Measurements from ENCODE around the gene WDR75. TPM values are rescaled to one million over a fixed set of nuclear protein-coding genes. Genes with fewer than 3 reads are reported as not detected.

WDR75 gene
- total RNA-seq, 1 experiment from 2014 or later, result 70.2 TPM

GRCh38 chr2:189506514-189506976 lies 65.3 kb downstream of the WDR75 start:
- peak overlapping the region; percentile 11; the same call in 1 of the 2 replicates for H3K4me2 ChIP-seq (ENCODE audit: low read length)
- intact Hi-C loops (cut with micrococcal nuclease), result no loop called here

More at GRCh38 chr2:189506514-189506976, 65.3 kb downstream of the WDR75 start:
- Histone ChIP-seq H3K9ac (ENCODE audit: low read length) (no peak overlapping the region), H3K9me3 (ENCODE audit: control insufficient read depth in 1 of 2, insufficient read depth in 1 of 2, low read depth in 1 of 2, low read length in 2 of 2) (no peaks in the 10 kb centered on the region), H3K79me2 (ENCODE audit: insufficient read depth, low read length) (no peaks in the 10 kb centered on the region), H3K9me2 (ENCODE audit: insufficient read depth) (no peaks in the 10 kb centered on the region), H3K27ac (ENCODE audit: low read depth, low read length) (no peak overlapping the region), H3K4me3 (replicated peaks in 1 of 2; ENCODE audit: low read depth in 1 of 2, low read length in 2 of 2) (no peak overlapping the region), H4K20me1 (ENCODE audit: insufficient read depth) (no peaks in the 10 kb centered on the region), H3K27me3 (ENCODE audit: insufficient read depth, low read length) (no peaks in the 10 kb centered on the region), H2AFZ (ENCODE audit: low read depth, low read length, poor library complexity, severe bottlenecking) (no peak overlapping the region), H3K4me1 (ENCODE audit: control insufficient read depth in 1 of 2, insufficient read depth in 2 of 2, low read length in 2 of 2) (peaks cover 0 to 8% of the 10 kb centered on the region in 2 experiments; a peak in 2 of 4 replicates), H3K36me3 (ENCODE audit: control insufficient read depth in 1 of 2, insufficient read depth in 2 of 2, low read length in 2 of 2) (no peaks in the 10 kb centered on the region)
- TF ChIP-seq ELF1 (IDR thresholded peaks at IDR 0.05; ENCODE audit: borderline replicate concordance, low read depth) (no peak), POLR2AphosphoS5 (IDR thresholded peaks at IDR 0.05; ENCODE audit: low read depth, low read length) (no peak), POLR2A (IDR thresholded peaks at IDR 0.05; ENCODE audit: borderline replicate concordance, extremely low read depth, insufficient read depth, insufficient read length) (no peak), CBX3 (IDR thresholded peaks at IDR 0.05; ENCODE audit: low read depth) (0 out of 2 replicates have a peak, but pooled peaks have one; percentile 36), FOSL1 (IDR thresholded peaks at IDR 0.05; ENCODE audit: low read depth) (peak; percentile 46; the same call in 1 of the 2 replicates), SRF (IDR thresholded peaks at IDR 0.05; ENCODE audit: low read depth) (no peak; the same call in 1 of the 2 replicates), JUND (IDR thresholded peaks at IDR 0.05) (peak; percentile 24; the same call in 1 of the 2 replicates), ZBTB33 (IDR thresholded peaks at IDR 0.05; ENCODE audit: extremely low read depth, insufficient replicate concordance, low read length) (no peak), ZNF274 (IDR thresholded peaks at IDR 0.05; ENCODE audit: low read depth, low read length) (no peak), EZH2 (IDR thresholded peaks at IDR 0.05) (no peak)
- ATAC-seq (peak; percentile 67), DNase-seq (ENCODE audit: low read depth, low spot score) (peak; percentile 50)
- ChIA-PET POLR2A (no interaction called here), RAD21 (ENCODE audit: low non-redundant PET in 1 of 2, low total read pairs in 2 of 2, uncharacterized antibody in 2 of 2, unreplicated experiment in 2 of 2) (no interaction called here), CTCF (no interaction called here)
- no TSS peak for BruUV-seq (replicated peaks)
